Memory B cell (primary cell): Measurements from ENCODE around the gene RFXAP.

Source experiments
- ATAC-seq: fragments of 150-1000 bp; cut with Tn5 transposase; 2 replicates; pipeline ENCODE4 v1.10.0; 2021; ENCODE audit warnings: low read depth, mild to moderate bottlenecking, moderate library complexity
- DNase-seq, 2 donors: peaks; one replicate each; pipeline ENCODE4 v3.0.0; 2022; ENCODE audit warnings: low spot score in 2 of 2
- H3K27ac Mint-ChIP-seq: one replicate; pipeline ENCODE4 v1.8.0; 2022; ENCODE audit warnings: mild to moderate bottlenecking, moderate library complexity, mixed read lengths
- H3K27me3 Mint-ChIP-seq: one replicate; pipeline ENCODE4 v1.8.0; 2022; ENCODE audit warnings: mixed read lengths
- H3K36me3 Mint-ChIP-seq: one replicate; pipeline ENCODE4 v1.8.0; 2022; ENCODE audit warnings: mild to moderate bottlenecking, mixed read lengths
- H3K4me1 Mint-ChIP-seq: one replicate; pipeline ENCODE4 v1.8.0; 2022; ENCODE audit warnings: mixed read lengths
- H3K4me3 Mint-ChIP-seq: one replicate; pipeline ENCODE4 v1.8.0; 2022; ENCODE audit warnings: mild to moderate bottlenecking, moderate library complexity, mixed read lengths
- H3K9me3 Mint-ChIP-seq: one replicate; pipeline ENCODE4 v1.8.0; 2022; ENCODE audit warnings: mixed read lengths

RFXAP gene

GRCh38 chr13:36865265-36865664 is 46.2 kb downstream of the RFXAP start:
- no peaks in the 10 kb centered on the region for H3K4me1 Mint-ChIP-seq
- peaks cover 13% of the 10 kb centered on the region for H3K27me3 Mint-ChIP-seq
- DNase-seq (no peak), ATAC-seq (no peak)
- no peaks in the 10 kb centered on the region for H3K36me3 Mint-ChIP-seq
- H3K27ac Mint-ChIP-seq, result no peak overlapping the region
- no peaks in the 10 kb centered on the region for H3K9me3 Mint-ChIP-seq
- no peak overlapping the region for H3K4me3 Mint-ChIP-seq

GRCh38 chr13:36866232-36866631 is 47.2 kb downstream of the RFXAP start:
- ATAC-seq (no peak), DNase-seq (no peak)
- no peak overlapping the region for H3K27ac Mint-ChIP-seq
- H3K4me1 Mint-ChIP-seq, result no peaks in the 10 kb centered on the region
- H3K27me3 Mint-ChIP-seq, result peaks cover 13% of the 10 kb centered on the region
- H3K9me3 Mint-ChIP-seq, result no peaks in the 10 kb centered on the region
- H3K4me3 Mint-ChIP-seq, result no peak overlapping the region
- no peaks in the 10 kb centered on the region for H3K36me3 Mint-ChIP-seq

GRCh38 chr13:36870050-36870692 is 51.1 kb downstream of the RFXAP start:
- peaks cover 9% of the 10 kb centered on the region for H3K27me3 Mint-ChIP-seq
- H3K9me3 Mint-ChIP-seq, result no peaks in the 10 kb centered on the region
- no peak overlapping the region for H3K27ac Mint-ChIP-seq
- ATAC-seq (no peak), DNase-seq (no peak)
- H3K4me3 Mint-ChIP-seq, result no peak overlapping the region
- no peaks in the 10 kb centered on the region for H3K36me3 Mint-ChIP-seq
- no peaks in the 10 kb centered on the region for H3K4me1 Mint-ChIP-seq

GRCh38 chr13:36872621-36873020 is 53.6 kb downstream of the RFXAP start:
- Mint-ChIP-seq H3K4me1 (no peaks in the 10 kb centered on the region), H3K36me3 (no peaks in the 10 kb centered on the region), H3K4me3 (no peak overlapping the region), H3K27me3 (peaks cover 7% of the 10 kb centered on the region), H3K9me3 (no peaks in the 10 kb centered on the region), H3K27ac (no peak overlapping the region)
- DNase-seq (no peak), ATAC-seq (no peak)

DNA sequence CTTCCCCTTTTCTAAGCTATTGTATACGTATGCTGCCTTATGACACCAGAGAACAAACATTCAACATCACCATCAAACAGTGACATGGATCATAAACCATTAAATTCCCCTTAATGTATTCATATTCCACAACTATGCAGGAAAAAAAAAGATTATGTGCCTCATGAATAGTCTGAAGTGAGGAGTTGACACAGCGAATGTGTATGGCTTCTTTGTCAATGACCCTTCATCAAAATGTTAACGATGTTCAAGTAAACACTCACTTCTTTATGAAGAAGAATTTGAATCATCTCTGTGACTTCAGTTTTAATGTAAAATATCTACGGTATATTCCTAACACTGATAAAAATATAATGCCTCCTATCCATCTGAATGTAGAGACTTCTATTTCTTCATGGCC is 56.4 kb downstream of the RFXAP start:
- Mint-ChIP-seq H3K27ac (no peak overlapping the region), H3K27me3 (peaks cover 5% of the 10 kb centered on the region), H3K36me3 (no peaks in the 10 kb centered on the region), H3K4me1 (no peaks in the 10 kb centered on the region), H3K4me3 (no peak overlapping the region), H3K9me3 (no peaks in the 10 kb centered on the region)
- no peak for ATAC-seq
- no peak for DNase-seq

- Mint-ChIP-seq H3K4me1 (no peaks in the 10 kb centered on the region), H3K4me3 (no peak overlapping the region), H3K27me3 (peaks cover 5% of the 10 kb centered on the region), H3K36me3 (no peaks in the 10 kb centered on the region), H3K9me3 (no peaks in the 10 kb centered on the region), H3K27ac (no peak overlapping the region)
- DNase-seq (no peak), ATAC-seq (no peak)
Observed at GRCh38 chr13:36875961-36876360, 56.9 kb downstream of the RFXAP start.
